HepG2 (cell line): ENCODE measurements around the gene TNS1. TPM values are rescaled to one million over a fixed set of nuclear protein-coding genes. Genes with fewer than 3 reads are reported as not detected.

Experiments used
- GFI1 ChIP-seq: sonication (generic); formaldehyde crosslinking; IDR thresholded peaks from 2 replicates; pipeline ENCODE4 v1.5.0; 2020; ENCODE audit warnings: missing genetic modification reagents, mild to moderate bottlenecking, borderline replicate concordance
- HNRNPL ChIP-seq: fragments of 200-400 bp; formaldehyde crosslinking; IDR thresholded peaks from 2 replicates; pipeline ENCODE4 v1.6.1; 2017; ENCODE audit warnings: mild to moderate bottlenecking, low read depth, low read length
- MTA3 ChIP-seq: sonication (generic); formaldehyde crosslinking; IDR thresholded peaks from 2 replicates; pipeline ENCODE4 v1.4.0; 2020; ENCODE audit warnings: missing genetic modification reagents
- PAWR ChIP-seq: sonication (generic); formaldehyde crosslinking; IDR thresholded peaks from 2 replicates; pipeline ENCODE4 v1.4.0; 2020; ENCODE audit warnings: missing genetic modification reagents, mild to moderate bottlenecking, borderline replicate concordance
- SMARCE1 ChIP-seq: fragments of 450-650 bp; IDR thresholded peaks from 2 replicates; pipeline ENCODE4 v1.6.1; 2017; ENCODE audit warnings: borderline replicate concordance
- SNRNP70 ChIP-seq: fragments of 200-400 bp; formaldehyde crosslinking; IDR thresholded peaks from 2 replicates; pipeline ENCODE4 v1.6.1; 2017; ENCODE audit warnings: mild to moderate bottlenecking, low read depth, low read length, moderate library complexity
- THAP11 ChIP-seq: IDR thresholded peaks from 2 replicates; pipeline ENCODE4 v1.6.1; 2016; ENCODE audit warnings: missing biosample characterization, missing genetic modification reagents
- YEATS2 ChIP-seq: sonication (generic); formaldehyde crosslinking; IDR thresholded peaks from 2 replicates; pipeline ENCODE4 v1.4.0; 2020; ENCODE audit warnings: missing genetic modification reagents, borderline replicate concordance
- ZFP36 ChIP-seq: fragments of 150-350 bp; IDR thresholded peaks from 2 replicates; pipeline ENCODE4 v1.6.1; 2018; ENCODE audit warnings: borderline replicate concordance, low read length, low read depth; ENCODE audit not compliant: partially characterized antibody
- ZNF564 ChIP-seq: sonication (generic); formaldehyde crosslinking; IDR thresholded peaks from 2 replicates; pipeline ENCODE4 v1.8.1; 2023; ENCODE audit warnings: mild to moderate bottlenecking, missing genetic modification reagents
- ZNF672 ChIP-seq: sonication (generic); formaldehyde crosslinking; IDR thresholded peaks from 2 replicates; pipeline ENCODE4 v1.8.1; 2022; ENCODE audit warnings: missing genetic modification reagents
- ZNF720 ChIP-seq: sonication (generic); formaldehyde crosslinking; IDR thresholded peaks from 2 replicates; pipeline ENCODE4 v1.4.0; 2020; ENCODE audit warnings: missing genetic modification reagents
- ZNF749 ChIP-seq: sonication (generic); formaldehyde crosslinking; IDR thresholded peaks from 2 replicates; pipeline ENCODE4 v1.8.0; 2022; ENCODE audit warnings: mild to moderate bottlenecking, missing genetic modification reagents, moderate library complexity, borderline replicate concordance
- polyA plus RNA-seq, 8 experiments: library from polyadenylated mRNA; depleted of rRNA in 3 of 8; stranded (reverse) in 7 of 8; unstranded in 1 of 8; fragments of >200 nt; fragmentation: Illumina TruSeq in 4 of 8; extraction: Trizol in 4 of 8; gene quantifications; 2 replicates each; pipeline versions ENCODE4 v1.2.1 to v1.2.3, GENCODE V29; 2011 to 2016; ENCODE audit warnings: low read depth in 4 of 8, missing spikeins in 1 of 8, mixed read lengths in 1 of 8; ENCODE audit not compliant: insufficient read depth in 1 of 8
- total RNA-seq, 5 experiments: library from RNA; depleted of rRNA; stranded (reverse); fragments of >200 nt; fragmentation: Illumina TruSeq; extraction: Trizol; gene quantifications; 2 replicates each; pipeline ENCODE4 v1.2.3, GENCODE V29; 2016; ENCODE audit warnings: low read depth in 1 of 5
- TF ChIP-seq, protein P1 (sequence below): sonication (generic); formaldehyde crosslinking; IDR thresholded peaks from 2 replicates; pipeline ENCODE4 v1.9.0; 2021; ENCODE audit warnings: mild to moderate bottlenecking, missing genetic modification reagents
- TF ChIP-seq, protein P2 (sequence below): sonication (generic); formaldehyde crosslinking; IDR thresholded peaks from one replicate; pipeline ENCODE4 v1.5.1; 2020; ENCODE audit warnings: mild to moderate bottlenecking, missing genetic modification reagents; ENCODE audit errors: not compliant biosample characterization

Gene TNS1
- total and polyA plus RNA-seq, 2 of the 13 experiments (the other 11 are each of a cell fraction or from before 2014, with no cell fraction given), result 1.9 to 118 TPM

- TF ChIP-seq, protein P1, sequence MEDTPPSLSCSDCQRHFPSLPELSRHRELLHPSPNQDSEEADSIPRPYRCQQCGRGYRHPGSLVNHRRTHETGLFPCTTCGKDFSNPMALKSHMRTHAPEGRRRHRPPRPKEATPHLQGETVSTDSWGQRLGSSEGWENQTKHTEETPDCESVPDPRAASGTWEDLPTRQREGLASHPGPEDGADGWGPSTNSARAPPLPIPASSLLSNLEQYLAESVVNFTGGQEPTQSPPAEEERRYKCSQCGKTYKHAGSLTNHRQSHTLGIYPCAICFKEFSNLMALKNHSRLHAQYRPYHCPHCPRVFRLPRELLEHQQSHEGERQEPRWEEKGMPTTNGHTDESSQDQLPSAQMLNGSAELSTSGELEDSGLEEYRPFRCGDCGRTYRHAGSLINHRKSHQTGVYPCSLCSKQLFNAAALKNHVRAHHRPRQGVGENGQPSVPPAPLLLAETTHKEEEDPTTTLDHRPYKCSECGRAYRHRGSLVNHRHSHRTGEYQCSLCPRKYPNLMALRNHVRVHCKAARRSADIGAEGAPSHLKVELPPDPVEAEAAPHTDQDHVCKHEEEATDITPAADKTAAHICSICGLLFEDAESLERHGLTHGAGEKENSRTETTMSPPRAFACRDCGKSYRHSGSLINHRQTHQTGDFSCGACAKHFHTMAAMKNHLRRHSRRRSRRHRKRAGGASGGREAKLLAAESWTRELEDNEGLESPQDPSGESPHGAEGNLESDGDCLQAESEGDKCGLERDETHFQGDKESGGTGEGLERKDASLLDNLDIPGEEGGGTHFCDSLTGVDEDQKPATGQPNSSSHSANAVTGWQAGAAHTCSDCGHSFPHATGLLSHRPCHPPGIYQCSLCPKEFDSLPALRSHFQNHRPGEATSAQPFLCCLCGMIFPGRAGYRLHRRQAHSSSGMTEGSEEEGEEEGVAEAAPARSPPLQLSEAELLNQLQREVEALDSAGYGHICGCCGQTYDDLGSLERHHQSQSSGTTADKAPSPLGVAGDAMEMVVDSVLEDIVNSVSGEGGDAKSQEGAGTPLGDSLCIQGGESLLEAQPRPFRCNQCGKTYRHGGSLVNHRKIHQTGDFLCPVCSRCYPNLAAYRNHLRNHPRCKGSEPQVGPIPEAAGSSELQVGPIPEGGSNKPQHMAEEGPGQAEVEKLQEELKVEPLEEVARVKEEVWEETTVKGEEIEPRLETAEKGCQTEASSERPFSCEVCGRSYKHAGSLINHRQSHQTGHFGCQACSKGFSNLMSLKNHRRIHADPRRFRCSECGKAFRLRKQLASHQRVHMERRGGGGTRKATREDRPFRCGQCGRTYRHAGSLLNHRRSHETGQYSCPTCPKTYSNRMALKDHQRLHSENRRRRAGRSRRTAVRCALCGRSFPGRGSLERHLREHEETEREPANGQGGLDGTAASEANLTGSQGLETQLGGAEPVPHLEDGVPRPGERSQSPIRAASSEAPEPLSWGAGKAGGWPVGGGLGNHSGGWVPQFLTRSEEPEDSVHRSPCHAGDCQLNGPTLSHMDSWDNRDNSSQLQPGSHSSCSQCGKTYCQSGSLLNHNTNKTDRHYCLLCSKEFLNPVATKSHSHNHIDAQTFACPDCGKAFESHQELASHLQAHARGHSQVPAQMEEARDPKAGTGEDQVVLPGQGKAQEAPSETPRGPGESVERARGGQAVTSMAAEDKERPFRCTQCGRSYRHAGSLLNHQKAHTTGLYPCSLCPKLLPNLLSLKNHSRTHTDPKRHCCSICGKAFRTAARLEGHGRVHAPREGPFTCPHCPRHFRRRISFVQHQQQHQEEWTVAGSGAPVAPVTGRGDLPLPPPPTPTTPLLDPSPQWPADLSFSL (CRISPR knock-in tag), result no peak
- TF ChIP-seq THAP11 (CRISPR knock-in tag), result peak; percentile 60
- no peak for TF ChIP-seq ZFP36
- TF ChIP-seq SMARCE1, result no peak
- no peak for TF ChIP-seq MTA3 (CRISPR knock-in tag)
- 0 out of 2 replicates have a peak, but pooled peaks have one; percentile 50 for TF ChIP-seq HNRNPL
- no peak for TF ChIP-seq ZNF749 (CRISPR knock-in tag)
- TF ChIP-seq, protein P2, sequence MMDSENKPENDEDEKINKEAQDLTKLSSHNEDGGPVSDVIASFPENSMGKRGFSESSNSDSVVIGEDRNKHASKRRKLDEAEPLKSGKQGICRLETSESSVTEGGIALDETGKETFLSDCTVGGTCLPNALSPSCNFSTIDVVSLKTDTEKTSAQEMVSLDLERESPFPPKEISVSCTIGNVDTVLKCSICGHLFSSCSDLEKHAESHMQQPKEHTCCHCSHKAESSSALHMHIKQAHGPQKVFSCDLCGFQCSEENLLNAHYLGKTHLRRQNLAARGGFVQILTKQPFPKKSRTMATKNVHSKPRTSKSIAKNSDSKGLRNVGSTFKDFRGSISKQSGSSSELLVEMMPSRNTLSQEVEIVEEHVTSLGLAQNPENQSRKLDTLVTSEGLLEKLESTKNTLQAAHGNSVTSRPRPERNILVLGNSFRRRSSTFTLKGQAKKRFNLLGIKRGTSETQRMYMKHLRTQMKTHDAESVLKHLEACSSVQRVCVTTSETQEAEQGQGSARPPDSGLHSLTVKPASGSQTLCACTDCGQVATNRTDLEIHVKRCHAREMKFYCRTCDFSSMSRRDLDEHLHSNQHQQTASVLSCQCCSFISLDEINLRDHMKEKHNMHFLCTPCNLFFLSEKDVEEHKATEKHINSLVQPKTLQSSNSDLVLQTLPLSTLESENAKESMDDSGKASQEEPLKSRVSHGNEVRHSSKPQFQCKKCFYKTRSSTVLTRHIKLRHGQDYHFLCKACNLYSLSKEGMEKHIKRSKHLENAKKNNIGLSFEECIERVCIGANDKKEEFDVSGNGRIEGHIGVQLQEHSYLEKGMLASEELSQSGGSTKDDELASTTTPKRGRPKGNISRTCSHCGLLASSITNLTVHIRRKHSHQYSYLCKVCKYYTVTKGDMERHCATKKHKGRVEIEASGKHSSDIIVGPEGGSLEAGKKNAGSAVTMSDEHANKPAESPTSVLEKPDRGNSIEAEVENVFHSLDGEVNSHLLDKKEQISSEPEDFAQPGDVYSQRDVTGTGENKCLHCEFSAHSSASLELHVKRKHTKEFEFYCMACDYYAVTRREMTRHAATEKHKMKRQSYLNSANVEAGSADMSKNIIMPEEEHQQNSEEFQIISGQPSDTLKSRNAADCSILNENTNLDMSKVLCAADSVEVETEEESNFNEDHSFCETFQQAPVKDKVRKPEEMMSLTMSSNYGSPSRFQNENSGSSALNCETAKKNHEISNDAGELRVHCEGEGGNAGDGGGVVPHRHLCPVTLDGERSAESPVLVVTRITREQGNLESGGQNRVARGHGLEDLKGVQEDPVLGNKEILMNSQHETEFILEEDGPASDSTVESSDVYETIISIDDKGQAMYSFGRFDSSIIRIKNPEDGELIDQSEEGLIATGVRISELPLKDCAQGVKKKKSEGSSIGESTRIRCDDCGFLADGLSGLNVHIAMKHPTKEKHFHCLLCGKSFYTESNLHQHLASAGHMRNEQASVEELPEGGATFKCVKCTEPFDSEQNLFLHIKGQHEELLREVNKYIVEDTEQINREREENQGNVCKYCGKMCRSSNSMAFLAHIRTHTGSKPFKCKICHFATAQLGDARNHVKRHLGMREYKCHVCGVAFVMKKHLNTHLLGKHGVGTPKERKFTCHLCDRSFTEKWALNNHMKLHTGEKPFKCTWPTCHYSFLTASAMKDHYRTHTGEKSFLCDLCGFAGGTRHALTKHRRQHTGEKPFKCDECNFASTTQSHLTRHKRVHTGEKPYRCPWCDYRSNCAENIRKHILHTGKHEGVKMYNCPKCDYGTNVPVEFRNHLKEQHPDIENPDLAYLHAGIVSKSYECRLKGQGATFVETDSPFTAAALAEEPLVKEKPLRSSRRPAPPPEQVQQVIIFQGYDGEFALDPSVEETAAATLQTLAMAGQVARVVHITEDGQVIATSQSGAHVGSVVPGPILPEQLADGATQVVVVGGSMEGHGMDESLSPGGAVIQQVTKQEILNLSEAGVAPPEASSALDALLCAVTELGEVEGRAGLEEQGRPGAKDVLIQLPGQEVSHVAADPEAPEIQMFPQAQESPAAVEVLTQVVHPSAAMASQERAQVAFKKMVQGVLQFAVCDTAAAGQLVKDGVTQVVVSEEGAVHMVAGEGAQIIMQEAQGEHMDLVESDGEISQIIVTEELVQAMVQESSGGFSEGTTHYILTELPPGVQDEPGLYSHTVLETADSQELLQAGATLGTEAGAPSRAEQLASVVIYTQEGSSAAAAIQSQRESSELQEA (CRISPR knock-in tag), result no peak
- no peak for TF ChIP-seq ZNF564 (CRISPR knock-in tag)
- TF ChIP-seq GFI1 (CRISPR knock-in tag), result no peak
- no peak for TF ChIP-seq ZNF720 (CRISPR knock-in tag)
- no peak for TF ChIP-seq YEATS2 (CRISPR knock-in tag)
- no peak for TF ChIP-seq SNRNP70
- TF ChIP-seq ZNF672 (CRISPR knock-in tag), result no peak
- no peak for TF ChIP-seq PAWR (CRISPR knock-in tag)
These were observed 103.4 kb downstream of the TNS1 start (continued) for GRCh38 chr2:217899231-217900009.
